Erythroblast (primary cell): ENCODE results near the gene FCHSD2.

Experiments used
- GATA1 ChIP-seq: IDR thresholded peaks from 2 replicates; pipeline ENCODE4 v1.6.1; 2011; ENCODE audit warnings: low read depth, mild to moderate bottlenecking, control low read depth, low read length, moderate library complexity
- POLR2A ChIP-seq: IDR thresholded peaks from 2 replicates; pipeline ENCODE4 v1.6.1; 2011; ENCODE audit warnings: mild to moderate bottlenecking, low read length

- no peak for TF ChIP-seq POLR2A
- TF ChIP-seq GATA1: no peak
Observed at GRCh38 chr11:72867970-72868369, 274.1 kb downstream of the FCHSD2 start.
